Activated CD4-positive, alpha-beta T cell treated with anti-CD3 and anti-CD28 coated beads for 24 hours (primary cell): ENCODE data around the gene PDILT.
"Not testable (repeated sequence)": the region's sequence is repeated elsewhere in the genome, so short reads cannot be mapped to it uniquely, and the experiment has no call there.

ENCODE experiments used
- DNase-seq, 2 donors: peaks; one replicate each; pipeline ENCODE4 v3.0.0-alpha.2; 2020; ENCODE audit warnings: low read depth in 2 of 2

Gene PDILT, protein sequence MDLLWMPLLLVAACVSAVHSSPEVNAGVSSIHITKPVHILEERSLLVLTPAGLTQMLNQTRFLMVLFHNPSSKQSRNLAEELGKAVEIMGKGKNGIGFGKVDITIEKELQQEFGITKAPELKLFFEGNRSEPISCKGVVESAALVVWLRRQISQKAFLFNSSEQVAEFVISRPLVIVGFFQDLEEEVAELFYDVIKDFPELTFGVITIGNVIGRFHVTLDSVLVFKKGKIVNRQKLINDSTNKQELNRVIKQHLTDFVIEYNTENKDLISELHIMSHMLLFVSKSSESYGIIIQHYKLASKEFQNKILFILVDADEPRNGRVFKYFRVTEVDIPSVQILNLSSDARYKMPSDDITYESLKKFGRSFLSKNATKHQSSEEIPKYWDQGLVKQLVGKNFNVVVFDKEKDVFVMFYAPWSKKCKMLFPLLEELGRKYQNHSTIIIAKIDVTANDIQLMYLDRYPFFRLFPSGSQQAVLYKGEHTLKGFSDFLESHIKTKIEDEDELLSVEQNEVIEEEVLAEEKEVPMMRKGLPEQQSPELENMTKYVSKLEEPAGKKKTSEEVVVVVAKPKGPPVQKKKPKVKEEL

DNA sequence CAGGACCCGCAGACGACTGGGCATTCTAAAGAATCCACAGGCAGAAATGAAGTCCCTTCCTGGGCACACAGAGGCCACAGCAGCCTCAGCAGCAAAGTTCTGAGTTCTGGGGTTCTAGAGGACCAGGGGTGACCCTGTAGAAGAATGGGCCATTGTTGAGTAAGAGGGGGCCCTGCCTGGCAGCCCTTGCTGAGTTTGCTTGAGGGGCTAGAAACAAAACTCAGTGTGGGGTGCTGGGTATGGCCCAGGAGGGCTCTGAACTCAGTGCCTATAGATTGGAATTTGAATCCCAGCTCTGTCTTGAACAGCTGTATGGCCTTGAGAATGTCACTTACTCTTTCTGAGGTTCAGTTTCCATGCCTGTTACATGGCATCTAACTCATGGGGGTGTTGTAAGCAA lies at the start of gene PDILT:
Gene PDILT (minus strand): TSS at position 101 of the 400 bp plus-strand sequence. CDS start 5,437 bp downstream, outside the sequence.
- DNase-seq: no peak

DNA sequence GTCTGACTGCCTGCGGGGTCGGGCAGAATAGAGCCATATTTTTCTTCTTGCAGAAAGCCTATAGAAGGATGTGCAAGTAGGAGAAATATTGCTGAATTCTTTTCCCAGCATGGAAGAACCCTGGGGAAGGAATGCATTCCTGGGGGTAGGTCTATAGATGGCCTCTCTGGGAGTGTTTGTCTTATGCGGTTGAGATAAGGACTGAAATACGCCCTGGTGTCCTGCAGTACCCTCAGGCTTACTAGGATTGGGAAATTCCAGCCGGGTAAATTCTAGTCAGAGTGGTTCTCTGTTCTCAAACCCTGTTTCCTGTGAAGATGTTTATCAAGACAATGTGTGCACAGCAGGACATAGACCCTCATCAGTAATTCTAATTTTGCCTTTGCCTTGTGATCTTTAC lies 49.1 kb upstream of the PDILT start:
- DNase-seq: not testable (repeated sequence)

DNA sequence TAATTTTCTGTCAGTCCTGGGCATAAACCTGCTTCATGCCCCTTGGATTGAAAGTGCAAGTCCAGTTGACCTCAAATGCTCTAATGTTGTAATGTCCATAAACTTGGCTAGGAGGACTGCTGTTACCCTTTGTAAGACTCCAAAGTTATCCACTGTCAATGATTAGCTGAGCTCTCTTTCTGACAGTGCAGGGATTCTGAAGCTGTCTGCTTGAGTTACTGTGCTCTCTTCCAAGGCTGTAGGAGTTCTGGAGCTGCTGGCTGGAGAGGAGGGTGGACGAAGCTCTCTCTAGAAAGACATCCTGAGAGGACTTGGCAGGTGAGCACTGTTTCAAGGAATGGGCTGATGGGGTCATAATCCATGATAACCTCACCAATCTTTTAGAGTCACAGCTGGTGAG lies 46.8 kb upstream of the PDILT start, which contains the start of gene ACSM2A:
Gene ACSM2A (plus strand): TSS at position 158 of the 400 bp plus-strand sequence. CDS start 8,594 bp downstream, outside the sequence.
- not testable (repeated sequence) for DNase-seq

DNA sequence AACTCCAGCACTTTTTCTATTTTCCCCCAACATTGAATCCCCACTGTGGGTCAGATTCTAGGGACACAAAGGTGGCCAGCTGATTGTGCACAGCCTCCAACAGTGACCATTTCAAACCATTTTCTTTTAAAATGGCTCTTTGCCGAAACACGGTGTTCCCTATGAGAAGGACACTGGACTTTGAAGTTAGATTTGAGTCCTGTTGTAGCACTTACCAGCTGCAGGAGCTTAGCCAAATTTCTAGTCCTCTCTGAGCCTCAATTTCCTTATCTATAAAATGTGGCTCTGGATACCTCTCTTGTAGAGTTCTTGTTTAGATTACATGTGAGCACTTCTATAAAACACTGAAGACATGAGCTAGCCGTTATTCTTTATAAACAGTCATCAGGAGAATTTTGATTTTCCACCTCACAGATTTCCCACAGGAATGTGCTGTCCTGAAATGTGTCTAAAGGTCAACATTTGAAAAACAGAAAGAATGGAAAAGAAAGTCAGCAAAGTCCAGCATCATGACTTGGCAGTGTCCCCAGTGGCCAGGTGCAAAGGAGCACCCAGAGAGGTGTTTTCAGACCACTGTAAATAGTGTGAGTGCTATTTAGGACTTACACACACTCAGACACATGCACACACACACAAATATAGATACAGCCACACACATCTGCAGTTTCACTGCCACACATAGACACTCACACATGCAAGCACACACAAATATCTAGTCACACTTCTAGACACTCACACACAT lies 42.3 kb upstream of the PDILT start:
- not testable (repeated sequence) for DNase-seq

DNA sequence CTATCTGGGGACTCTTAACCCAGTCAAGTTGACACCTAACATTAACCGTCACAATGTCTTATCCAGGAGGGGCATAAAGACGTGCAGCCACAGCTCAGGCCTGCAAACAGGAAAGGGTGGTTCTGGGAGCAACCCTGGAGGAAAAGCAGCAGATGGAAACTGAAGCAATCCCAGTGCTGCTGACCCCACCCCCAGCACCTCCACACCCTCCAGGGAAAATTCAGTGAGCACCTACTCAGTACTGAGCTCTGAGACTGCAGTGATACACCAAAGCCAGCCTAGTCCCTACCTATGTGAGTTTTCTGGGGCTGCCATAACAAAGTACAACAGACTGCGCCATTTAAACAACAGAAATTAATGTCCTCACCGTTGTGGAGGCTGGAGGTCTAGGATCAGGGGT lies 37.3 kb upstream of the PDILT start:
- DNase-seq: not testable (repeated sequence)

DNA sequence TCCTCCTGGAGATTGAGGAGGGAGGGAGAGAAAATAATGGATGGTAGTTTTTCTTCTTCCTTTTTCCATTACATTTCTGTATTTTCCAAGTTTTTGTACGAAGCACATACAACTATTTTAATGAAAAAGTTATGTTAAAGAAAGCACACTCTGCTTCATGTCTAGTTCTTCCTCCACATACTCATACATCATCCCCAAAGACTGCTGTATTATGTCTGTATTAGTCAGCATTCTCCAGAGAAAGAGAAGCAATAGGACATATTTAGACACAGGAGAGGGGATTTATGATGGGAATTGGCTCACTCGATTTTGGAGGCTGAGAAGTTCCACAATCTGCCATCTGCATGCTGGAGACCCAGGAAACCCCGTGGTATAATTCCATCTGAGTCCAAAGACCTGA lies 36.7 kb upstream of the PDILT start:
- no peak for DNase-seq

DNA sequence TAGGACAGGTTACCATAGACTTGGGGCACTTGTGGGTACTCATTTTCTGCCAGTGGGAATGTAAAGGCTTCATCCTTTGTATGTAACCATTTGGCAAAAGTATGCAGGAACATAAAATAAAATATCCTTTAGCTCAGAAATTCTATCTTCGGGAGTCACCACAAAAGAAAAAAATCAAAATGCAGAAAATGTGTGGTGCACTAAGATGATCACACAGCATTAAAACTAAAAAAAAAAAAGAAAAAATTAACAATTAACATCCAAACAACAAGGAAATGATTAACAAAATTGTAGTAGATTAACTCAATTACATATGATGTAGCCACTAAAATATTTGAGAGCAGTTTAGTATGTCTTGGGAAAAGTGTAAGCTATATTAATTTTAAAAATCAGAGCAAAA lies 36.2 kb upstream of the PDILT start:
- DNase-seq: not testable (repeated sequence)

DNA sequence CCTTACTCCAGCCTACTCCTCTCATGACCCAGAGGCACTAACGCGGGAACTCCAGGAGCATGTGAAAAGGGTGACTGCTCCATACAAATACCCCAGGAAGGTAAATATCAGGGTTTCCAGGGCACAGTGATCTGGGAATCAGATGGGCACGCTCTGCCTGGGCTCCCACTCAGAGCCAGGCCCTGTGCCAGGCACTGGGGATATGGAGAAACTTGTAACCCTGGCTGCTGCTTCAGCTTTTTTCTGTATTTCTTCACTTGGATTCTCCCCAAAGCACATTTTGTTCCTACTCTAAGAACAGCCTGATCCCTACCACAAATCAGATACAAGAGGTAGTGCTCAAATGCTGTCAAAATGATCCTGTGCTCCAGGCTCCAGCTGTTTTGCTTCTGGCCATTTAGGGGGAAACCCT lies 35.3 kb upstream of the PDILT start:
- not testable (repeated sequence) for DNase-seq

DNA sequence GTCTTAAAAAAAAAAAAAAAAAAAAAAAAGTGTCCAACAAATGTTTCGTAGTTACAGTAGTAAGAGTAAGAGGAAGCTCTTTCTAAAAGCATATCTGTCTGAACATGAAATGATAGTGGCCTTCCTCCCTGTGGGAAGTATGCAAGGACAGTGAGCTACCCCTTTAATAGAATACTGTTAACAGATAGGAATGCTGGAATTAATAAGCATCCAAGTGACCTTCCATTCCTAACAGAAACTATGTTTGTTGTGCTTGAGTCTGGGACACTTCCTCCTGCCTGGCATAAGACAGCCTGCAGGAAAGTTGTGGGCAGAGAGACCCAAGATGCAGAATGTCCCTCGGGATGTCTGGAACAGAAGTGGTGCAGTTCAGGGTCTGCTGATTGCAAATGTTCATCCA lies 34.4 kb upstream of the PDILT start:
- DNase-seq: not testable (repeated sequence)

DNA sequence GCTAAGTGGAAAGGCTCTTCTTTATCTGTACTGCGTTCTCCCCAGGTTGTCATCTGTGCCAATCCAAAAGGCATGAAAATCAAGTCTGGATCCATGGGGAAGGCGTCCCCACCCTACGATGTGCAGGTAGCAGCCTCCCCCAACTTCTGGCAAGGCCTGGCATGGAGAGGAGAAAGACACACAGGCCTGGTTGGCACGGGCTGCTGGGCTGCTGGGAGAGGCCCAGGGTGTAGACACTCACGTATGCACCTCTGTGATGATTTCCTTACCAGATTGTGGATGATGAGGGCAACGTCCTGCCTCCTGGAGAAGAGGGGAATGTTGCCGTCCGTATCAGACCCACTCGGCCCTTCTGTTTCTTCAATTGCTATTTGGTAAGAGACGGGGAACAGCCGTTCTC lies 26.4 kb upstream of the PDILT start:
- DNase-seq: no peak

DNA sequence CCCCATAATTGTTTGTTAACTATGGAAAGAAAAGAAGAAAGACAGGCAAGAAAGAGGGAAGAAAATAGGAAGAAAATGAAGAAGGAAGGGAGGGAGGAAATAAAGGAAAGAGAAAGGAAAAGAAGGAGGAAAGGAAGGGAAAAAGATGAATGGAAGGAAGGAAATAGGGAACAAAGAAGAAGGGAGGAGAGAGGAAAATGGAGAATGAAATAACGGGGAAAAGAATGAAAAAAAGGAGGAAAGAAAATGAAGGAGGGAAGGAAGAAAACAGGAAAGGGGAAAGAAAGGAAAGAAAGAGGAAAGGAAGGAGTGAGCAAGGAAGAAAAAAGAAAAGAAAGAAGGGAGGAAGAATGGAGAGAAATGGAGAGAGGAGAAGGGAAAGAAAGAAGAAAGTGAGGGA lies 25.9 kb upstream of the PDILT start:
- DNase-seq: not testable (repeated sequence)

DNA sequence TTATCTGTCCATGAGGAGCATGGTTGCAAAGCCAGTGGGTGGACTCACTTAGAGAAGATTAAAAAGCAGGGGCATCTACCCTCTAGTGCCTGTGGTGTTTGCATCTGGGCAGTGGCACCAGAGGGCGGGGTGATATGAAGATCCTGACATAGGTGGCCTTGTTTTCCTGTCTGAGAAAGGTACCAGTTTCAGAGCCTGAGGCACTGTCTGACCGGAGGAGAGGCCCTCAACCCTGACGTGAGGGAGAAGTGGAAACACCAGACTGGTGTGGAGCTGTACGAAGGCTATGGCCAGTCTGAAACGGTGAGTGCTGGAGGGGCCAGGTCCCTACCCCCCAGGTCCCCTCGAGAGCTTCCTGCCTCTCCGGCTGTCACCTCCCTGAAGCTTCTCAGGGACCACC lies 25.0 kb upstream of the PDILT start:
- DNase-seq: not testable (repeated sequence)

DNA sequence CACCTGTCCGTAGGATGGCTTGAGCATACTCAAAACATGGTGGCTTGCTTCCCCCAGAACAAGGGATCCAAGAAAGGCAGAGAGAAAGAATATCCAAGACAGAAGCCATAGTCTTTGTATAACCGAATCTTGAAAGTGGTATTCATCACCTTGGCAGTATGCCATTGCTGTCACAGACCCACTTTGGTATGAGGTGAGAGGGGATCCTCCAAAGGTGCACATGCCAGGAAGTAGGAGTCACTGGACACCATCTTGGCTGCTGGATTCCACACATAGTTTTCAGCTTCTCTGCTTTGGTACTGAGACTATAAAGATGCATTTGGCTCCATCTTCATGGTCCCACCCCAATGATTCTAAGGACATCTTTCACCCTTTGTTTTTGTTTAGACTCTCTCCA lies 22.9 kb upstream of the PDILT start:
- not testable (repeated sequence) for DNase-seq

DNA sequence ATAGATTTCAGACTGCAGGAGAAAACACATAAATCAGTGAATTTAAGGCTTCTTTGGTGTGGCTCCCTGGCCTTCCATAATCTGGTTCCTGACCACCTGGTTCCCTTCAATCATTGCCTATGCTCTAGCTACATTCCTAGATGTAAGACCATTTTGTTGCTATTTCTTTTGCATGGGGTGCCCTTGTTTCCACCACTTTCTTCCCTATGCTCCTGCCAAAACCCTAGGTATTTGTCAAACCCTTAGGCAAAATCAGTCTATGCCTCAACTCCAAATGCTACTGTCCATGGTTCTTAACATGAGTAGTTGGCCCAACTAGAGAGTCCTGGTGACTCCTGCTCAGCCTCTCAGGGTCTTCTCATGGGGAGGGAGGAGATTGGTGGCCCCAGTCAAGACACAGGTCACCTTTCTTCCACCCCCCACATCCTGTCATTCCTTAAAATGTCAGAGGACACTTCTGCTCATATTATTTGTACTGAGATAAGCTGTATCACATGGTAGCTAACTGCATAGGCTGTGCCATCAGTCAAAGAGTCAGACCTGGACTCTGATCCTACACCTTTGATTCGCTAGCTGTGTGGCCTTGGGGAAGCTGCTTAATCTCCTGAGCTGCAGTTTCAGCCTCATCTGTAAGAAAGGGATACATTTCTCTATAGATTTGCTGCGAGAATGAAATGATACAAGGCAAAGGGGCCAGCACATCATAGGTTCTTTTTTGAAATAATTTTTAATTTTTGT lies 19.8 kb upstream of the PDILT start:
- no peak for DNase-seq

DNA sequence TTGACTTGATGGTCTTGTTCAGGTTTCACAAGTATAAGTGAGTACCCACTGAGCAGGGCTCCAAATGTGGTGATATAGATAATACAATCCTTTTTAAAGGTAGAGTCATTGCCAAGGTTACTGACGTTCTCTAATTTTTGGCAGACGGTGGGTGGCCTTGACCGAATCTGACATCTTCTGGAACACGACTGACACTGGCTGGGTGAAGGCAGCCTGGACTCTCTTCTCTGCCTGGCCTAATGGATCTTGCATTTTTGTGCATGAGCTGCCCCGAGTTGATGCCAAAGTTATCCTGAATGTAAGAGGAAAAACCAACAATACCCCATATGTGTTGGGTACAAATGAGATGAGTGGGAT lies 19.2 kb upstream of the PDILT start:
- not testable (repeated sequence) for DNase-seq

DNA sequence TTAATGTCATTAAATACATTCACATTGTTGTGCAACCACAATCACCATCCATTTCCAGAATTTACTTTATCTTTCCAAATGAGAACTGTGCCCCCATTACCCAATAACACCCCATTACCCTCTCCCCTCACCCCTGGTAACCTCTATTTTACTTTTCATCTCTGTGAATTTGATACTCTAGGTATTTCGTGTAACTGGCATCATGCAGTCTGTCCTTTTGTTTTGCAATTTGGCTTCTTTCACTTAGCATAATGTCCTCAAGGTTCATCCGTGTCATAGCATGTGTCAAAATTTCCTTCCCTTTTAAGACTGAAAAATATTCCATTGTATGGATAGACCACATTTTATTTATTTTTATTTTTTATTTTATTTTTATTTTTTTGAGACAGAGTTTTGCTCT lies 17.2 kb upstream of the PDILT start:
- not testable (repeated sequence) for DNase-seq

DNA sequence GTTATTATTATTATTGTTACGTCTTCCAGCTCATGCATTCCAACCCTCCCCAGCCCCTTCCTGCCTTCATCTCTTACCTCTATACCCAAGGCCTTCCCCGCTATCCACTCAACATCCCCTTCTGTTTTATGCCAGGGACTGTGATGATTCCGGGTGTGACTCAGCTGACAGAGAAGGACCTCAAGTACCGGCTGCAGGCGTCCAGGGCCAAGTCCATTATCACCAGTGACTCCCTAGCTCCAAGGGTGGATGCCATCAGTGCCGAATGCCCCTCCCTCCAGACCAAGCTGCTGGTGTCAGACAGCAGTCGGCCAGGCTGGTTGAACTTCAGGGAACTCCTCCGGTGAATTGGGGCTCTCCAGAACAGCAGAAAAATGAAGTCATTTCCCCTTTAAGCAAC lies 14.6 kb upstream of the PDILT start:
- DNase-seq: not testable (repeated sequence)

DNA sequence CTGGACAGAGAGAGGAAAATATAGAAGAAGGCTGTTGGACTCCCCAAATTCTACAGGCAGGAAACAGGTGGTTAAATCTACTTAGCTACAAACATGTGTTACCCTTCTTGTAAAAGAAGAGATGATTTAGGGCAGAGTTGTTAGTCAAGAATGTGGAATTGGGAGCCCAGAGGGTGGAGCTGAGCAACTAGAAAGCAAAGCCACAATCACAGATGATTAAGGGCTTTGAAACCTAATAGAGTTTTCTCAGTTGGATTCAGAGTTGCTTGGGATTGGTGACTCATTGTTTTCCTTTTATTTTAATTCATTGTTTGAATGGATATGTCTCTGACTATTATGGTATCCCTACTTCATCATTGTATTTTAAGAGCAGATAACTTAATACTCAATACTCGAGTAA lies 11.0 kb upstream of the PDILT start:
- no peak for DNase-seq

DNA sequence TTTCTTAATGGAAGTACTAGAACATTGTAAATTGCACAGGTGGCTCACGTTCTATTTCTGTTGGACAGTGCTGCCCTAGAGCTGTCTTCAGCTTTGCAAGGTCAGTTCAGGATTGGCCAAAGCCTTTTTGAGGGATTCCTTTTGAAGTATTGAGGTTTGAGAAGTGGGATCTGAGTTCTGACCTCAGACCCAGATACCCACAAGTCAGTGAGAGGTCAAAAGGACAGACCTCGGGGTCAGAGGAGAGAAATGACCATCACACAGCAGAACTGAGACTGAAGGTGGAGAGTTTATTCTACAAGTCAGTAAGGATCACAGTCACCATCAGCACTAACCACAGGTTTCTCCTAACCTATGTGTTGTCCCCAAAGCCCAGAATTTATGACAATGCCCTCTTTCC lies 6.5 kb upstream of the PDILT start:
- no peak for DNase-seq

DNA sequence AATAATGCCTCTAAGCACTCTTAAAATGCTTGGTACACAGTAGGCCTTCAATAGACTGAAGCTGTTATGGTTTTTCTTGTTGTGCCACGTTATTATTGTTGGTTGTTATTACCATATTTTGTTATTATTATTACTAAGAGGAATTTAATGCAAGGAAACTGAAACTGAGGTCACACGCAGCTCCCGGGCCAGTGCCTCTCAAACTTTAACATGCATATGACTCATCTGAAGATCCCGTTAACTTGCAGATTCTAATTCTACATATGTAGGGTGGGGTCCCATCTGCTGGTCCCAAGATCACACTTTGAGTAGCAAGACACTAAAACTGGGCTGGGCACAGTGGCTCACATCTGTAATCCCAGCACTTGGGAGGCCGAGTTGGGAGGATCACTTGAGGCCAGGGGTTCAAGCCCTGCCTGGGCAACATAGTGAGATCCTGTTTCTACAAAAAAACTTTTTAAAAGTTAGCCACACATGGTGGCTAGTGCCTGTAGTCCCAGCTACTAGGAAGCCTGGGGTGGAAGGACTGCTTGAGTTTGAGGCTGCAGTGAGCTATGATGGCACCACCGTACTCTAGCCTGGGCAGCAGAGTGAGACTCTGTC lies 5.7 kb upstream of the PDILT start:
- no peak for DNase-seq

DNA sequence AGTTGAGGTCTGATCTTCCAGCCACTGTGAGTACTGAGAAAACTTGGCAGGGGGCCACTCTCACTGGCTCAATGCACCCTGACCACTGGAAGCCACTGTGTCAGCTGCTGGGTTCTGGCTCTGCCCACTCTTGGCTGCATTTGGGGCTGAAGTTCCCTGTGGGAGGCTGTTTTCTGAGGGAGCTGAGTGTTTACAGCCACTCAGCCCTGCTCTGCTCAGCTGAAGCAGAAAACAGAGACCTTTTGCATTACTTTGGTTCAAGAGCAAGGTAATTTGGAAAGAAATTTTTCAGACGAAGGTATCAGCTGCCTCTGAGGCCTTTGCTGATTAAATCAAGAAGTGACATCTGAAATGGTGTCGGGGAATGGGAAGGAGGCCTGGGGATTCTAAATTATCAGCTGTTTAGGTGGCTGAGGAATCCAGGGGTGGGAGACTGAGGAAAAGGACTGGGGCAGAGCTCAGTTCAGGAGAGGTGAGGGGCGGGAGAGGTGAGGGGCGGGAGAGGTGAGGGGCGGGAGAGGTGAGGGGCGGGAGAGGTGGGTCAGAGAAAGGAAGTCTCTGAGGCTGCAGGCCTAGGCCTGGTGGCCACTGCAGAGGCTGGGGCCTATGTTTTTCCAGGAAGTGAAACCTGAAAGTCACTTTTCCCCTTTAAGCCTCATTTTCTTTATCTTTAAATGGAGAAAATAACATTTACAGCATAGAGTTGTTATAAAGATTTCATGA lies 5.0 kb upstream of the PDILT start, which contains the start of gene ACSM5:
Gene ACSM5 (plus strand): TSS at position 137 of the 723 bp plus-strand sequence. CDS start 1,951 bp downstream, outside the sequence.
- no peak for DNase-seq
